Ovary (tissue), 9 donors: ENCODE measurements around the gene TRIM28. TPM values are rescaled to one million over a fixed set of nuclear protein-coding genes. Genes with fewer than 3 reads are reported as not detected.
"Not testable (repeated sequence)": the region's sequence is repeated elsewhere in the genome, so short reads cannot be mapped to it uniquely, and the experiment has no call there.

Experiments used
- DNase-seq, 5 donors: peaks; one replicate each; pipeline ENCODE4 v3.0.0-alpha.2; 2019 to 2020
- H3K27ac ChIP-seq, 2 donors: fragments of 200-600 bp; one replicate each; pipeline versions ENCODE4 v1.5.1 to v1.8.0; 2019 to 2022
- H3K27me3 ChIP-seq: fragments of 200-600 bp; one replicate; pipeline ENCODE4 v1.8.0; 2022
- H3K36me3 ChIP-seq: fragments of 200-600 bp; sonication (generic); one replicate; pipeline ENCODE4 v1.5.1; 2019
- H3K4me1 ChIP-seq: one replicate; pipeline ENCODE4 v1.8.1; 2013; ENCODE audit warnings: mild to moderate bottlenecking, moderate library complexity; ENCODE audit not compliant: insufficient read depth
- H3K4me3 ChIP-seq: fragments of 200-600 bp; sonication (generic); one replicate; pipeline ENCODE4 v1.5.1; 2017
- H3K9me3 ChIP-seq, 2 donors: fragments of 200-600 bp in 1 of 2; sonication (generic) in 1 of 2; one replicate each; pipeline versions ENCODE4 v1.5.1 to v1.8.1; 2013 to 2019; ENCODE audit warnings: mild to moderate bottlenecking in 1 of 2, moderate library complexity in 1 of 2
- CTCF ChIP-seq, 3 donors: fragments of 450-650 bp in 2 of 3; fragments of 200-600 bp in 1 of 3; IDR thresholded peaks; one replicate each; pipeline versions ENCODE4 v1.5.1 to v1.8.0; 2016 to 2022; ENCODE audit warnings: antibody characterized with exemption in 3 of 3, mild to moderate bottlenecking in 1 of 3
- EP300 ChIP-seq: sonication (generic); formaldehyde crosslinking; IDR thresholded peaks from one replicate; pipeline ENCODE4 v1.6.1; 2017; ENCODE audit warnings: antibody characterized with exemption
- POLR2A ChIP-seq: fragments of 450-650 bp; IDR thresholded peaks from one replicate; pipeline ENCODE4 v1.6.1; 2017; ENCODE audit warnings: antibody characterized with exemption, mild to moderate bottlenecking, moderate library complexity
- WGBS, 3 donors: extraction: QIAGEN DNeasy Blood & Tissue Kit in 1 of 3; methylation state at CpG; one replicate each; pipeline versions ENCODE4 v1.1.5 to v1.1.7; 2013 to 2017; 5-methylcytosine and 5-hydroxymethylcytosine counted together
- intact Hi-C, 4 donors: fragments of 100-400 bp; cut with DNase I; formaldehyde crosslinking; loops; one replicate each; pipeline versions ENCODE4 v1.11.0 to v1.15.1; 2022 to 2023
- polyA plus RNA-seq, 2 donors: library from polyadenylated mRNA; stranded (reverse); fragments of 200-250 nt in 1 of 2; fragments of 350-450 nt in 1 of 2; fragmentation: Illumina TruSeq in 1 of 2; extraction: RNeasy Lipid Tissue Mini Kit (QIAGEN cat#74804) in 1 of 2; gene quantifications; one replicate each; pipeline ENCODE4 v1.2.3, GENCODE V29; 2013 to 2014
- total RNA-seq, 7 donors: library from RNA; depleted of rRNA in 2 of 7; stranded (reverse); fragments of >200 nt in 2 of 7; fragmentation: NEBNext Ultra II Directional in 3 of 7; extraction: Animal tissue kit (Norgen Biotek cat#: 25700) in 3 of 7; gene quantifications; one replicate each; pipeline versions ENCODE4 v1.1.0 to v1.2.4, GENCODE V29; 2016 to 2023
- donor health status: DM: no; HTN: no; CAD: no; lungs with moderate emphysema.
- donor health status: DM: no; HTN: no; CAD: no.
- donor health status: Bipolar disorder and iron deficiency.
- donor health status: DM: yes; HTN: yes; CAD: no.
- donor health status: DM: no; HTN: no; CAD: no.
- donor health status: DM: yes; HTN: yes; CAD: no.

TRIM28 gene
- total and polyA plus RNA-seq, 9 donors = 193 to 505 (median 317) TPM

DNA sequence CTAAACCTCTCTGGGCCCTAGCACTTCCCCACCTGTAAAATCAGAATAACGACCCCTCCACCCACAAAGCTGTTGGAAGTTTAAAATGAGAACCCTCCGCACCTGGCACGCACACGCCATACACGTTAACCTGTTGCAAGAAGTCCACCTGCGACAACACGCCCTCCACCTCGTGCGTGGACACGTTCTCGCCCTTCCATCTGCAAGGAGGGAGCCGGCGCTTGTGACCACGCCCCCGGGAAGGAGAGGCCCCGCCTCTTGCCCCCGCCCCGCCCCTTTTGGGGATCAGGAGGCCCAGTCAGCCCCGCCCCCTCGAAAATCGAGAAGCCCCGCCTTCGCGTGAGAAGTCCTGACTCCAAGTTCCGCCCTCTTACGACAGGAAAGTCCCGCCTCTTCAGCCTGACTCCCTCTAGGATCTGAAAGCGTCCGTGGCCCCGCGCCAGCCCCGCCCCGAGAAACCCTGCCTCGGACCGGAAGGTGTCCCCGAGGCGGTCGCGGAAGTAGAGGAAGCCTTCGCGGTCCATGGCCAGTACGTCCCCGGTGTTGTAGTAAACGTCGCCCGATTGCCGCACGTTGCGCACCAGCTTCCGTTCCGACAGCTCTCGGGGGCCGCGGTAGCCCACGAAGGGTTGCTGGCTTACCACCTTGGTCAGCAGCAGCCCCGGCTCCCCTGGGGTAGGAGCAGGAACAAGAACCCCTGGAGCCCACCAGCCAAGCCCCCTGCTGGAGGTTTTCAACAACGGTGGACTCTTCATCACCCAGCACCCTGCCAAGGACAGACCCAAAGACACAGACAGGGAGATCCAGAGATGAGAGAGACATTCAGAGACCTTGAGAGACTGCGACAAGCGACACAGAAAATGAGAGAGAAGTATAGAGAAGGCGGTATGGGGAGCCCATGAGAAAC is 44.6 kb upstream of the TRIM28 start:
- Histone ChIP-seq H3K27me3 (no peaks in the 10 kb centered on the region), H3K27ac (peak overlapping the region; percentile 15 to 75)
- intact Hi-C loops = no loop called here

GRCh38 chr19:58500242-58500641 is 43.6 kb upstream of the TRIM28 start:
- Histone ChIP-seq H3K4me3 (no peak overlapping the region), H3K36me3 (no peaks in the 10 kb centered on the region), H3K27ac (no peak overlapping the region), H3K27me3 (no peaks in the 10 kb centered on the region), H3K9me3 (no peaks in the 10 kb centered on the region), H3K4me1 (peaks cover 5% of the 10 kb centered on the region)
- intact Hi-C loops = no loop called here
- 88 to 92% (median 92%) methylated on average over 14 of the region's 14 CpGs for WGBS, 3 donors
- peak in 1 of 5 donors; percentile 37 for DNase-seq
- TF ChIP-seq CTCF (IDR thresholded peaks at IDR 0.05) (no peak), EP300 (no peak), POLR2A (no peak)

More for the DNA sequence above, 44.6 kb upstream of the TRIM28 start:
- H3K9me3 ChIP-seq = no peaks in the 10 kb centered on the region
- peaks cover 5% of the 10 kb centered on the region for H3K4me1 ChIP-seq
- DNase-seq = peak; percentile 100
- TF ChIP-seq EP300 = no peak
- peak; percentile 51 for TF ChIP-seq POLR2A
- peak in 1 of 3 donors; percentile 48 for TF ChIP-seq CTCF (IDR thresholded peaks at IDR 0.05)
- no peaks in the 10 kb centered on the region for H3K36me3 ChIP-seq
- WGBS, 3 donors = 1% methylated on average over 44 to 60 of the region's 60 CpGs
- H3K4me3 ChIP-seq = peak overlapping the region; percentile 60

GRCh38 chr19:58507602-58508223 is 36.2 kb upstream of the TRIM28 start:
- H3K27me3 ChIP-seq, DNase-seq, intact Hi-C loops, H3K36me3 ChIP-seq, H3K4me1 ChIP-seq, H3K27ac ChIP-seq, H3K4me3 ChIP-seq, H3K9me3 ChIP-seq: not testable (repeated sequence)
- WGBS, 3 donors = 68 to 84% (median 76%) methylated on average over 7 to 8 of the region's 8 CpGs

- DNase-seq = no peak
- H3K27me3 ChIP-seq = no peaks in the 10 kb centered on the region
- peaks cover 3% of the 10 kb centered on the region for H3K4me1 ChIP-seq
- intact Hi-C loops = no loop called here
- WGBS, 3 donors = 83 to 89% (median 87%) methylated on average over 11 of the region's 11 CpGs
- H3K27ac ChIP-seq = no peak overlapping the region
- no peaks in the 10 kb centered on the region for H3K36me3 ChIP-seq
- no peak for TF ChIP-seq EP300
- TF ChIP-seq POLR2A = no peak
- no peak for TF ChIP-seq CTCF (IDR thresholded peaks at IDR 0.05)
- no peak overlapping the region for H3K4me3 ChIP-seq
- no peaks in the 10 kb centered on the region for H3K9me3 ChIP-seq
These were observed 34.2 kb upstream of the TRIM28 start for GRCh38 chr19:58509731-58510083.
